GM15510 (cell line): ENCODE measurements around the gene PHTF2.

Source experiments
- POLR2A ChIP-seq: IDR thresholded peaks from 3 replicates; pipeline ENCODE4 v1.6.1; 2011; ENCODE audit warnings: borderline replicate concordance; ENCODE audit not compliant: insufficient read length; ENCODE audit errors: extremely low read depth

PHTF2 gene

DNA sequence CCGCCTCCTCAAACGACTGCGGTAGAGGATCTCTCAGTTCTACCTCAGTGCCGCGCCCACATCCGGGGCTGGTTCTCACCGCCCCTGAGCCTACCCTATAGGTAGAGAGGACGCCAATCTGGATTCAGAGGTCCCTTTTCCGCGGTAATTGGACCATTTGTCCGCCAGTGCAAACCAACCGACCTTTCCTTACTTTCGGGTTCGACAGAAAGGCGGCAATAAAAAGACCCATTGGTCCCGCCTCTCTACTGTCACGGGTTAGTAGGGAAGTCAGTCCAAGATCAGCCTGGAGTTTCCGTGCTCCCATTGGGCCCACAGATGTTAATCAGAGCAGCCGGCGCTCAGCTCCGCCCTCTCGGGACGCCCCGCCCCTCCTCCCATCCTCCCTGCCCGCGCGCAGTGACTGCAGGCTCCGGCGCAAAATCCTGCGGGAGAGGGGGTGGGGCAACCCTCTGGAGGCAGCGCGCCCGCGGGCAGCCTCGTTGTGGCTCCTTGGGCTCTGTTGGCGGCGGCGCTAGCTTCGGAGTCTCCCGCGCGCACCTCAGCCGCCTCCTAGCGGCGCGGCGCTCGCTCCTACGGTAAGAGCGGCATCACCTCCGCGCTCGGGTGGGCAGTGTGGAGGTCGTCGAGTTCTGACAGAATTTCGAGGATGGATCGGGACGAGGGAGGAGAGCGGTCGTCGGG is at the start of gene PHTF2, which contains the start of gene TMEM60:
Gene PHTF2, plus strand, starts transcription at position 380 of the 684 bp plus-strand sequence.
Gene TMEM60, minus strand, starts transcription at position 41 of the 684 bp plus-strand sequence. CDS start 4,061 bp downstream, outside the sequence.
- peak; percentile 59 for TF ChIP-seq POLR2A

DNA sequence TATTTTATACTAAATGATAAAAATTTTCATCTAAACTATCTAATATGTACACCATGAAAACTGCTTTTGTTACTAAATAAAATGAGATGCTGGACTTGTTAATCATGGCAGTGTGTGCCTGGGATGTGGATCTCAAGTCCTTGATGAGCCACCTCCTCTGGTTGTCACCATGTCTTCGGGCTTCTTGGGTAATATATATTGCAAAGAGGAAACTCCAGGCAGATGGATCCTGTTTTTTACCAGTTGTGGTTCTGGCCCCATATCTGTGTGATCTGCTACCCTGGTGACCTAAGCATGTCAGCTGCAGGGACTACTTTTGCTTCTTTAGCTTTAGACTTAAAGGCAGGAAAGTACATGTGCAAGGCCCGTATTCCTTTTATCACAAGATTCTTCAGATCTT is 46.6 kb upstream of the PHTF2 start:
- no peak for TF ChIP-seq POLR2A

DNA sequence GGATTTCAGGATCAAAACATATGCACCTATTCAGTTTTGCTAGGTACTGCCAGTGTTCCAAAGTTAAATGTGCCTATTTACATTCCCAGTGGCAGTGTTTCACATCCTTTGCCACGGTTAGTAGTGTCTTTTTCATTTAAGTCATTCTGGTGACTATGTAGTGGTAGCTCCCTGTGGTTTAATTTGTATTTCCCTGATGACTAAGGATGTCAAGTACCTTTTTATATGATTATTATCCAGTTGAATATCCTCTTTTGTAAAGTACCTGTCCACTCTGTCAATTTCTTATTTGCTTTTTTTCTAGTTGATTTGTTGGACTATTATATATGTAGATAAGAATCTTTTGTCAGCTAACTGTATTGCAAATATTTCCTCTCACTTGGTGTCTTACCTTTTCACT is 45.4 kb upstream of the PHTF2 start:
- TF ChIP-seq POLR2A = no peak

DNA sequence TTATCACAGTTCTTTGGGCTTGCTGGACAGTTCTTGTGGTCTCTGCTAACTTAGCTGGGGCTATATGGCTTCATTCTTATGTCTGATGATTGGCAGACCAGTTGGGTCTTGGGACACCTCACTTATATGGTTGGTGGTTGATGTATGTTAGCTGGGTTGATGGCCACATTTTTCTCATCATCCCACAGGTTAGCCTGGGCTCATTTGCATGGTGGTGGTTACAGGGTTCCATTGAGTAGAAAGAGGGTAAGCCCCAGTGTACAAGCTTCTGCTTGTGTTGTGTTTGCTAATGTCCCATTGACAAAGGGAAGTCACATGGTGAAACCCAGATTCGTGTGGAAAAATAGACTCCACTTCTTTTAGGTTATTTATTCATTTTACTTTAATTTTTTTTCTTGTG is 41.0 kb upstream of the PHTF2 start:
- TF ChIP-seq POLR2A = no peak

- no peak for TF ChIP-seq POLR2A
Measured at GRCh38 chr7:77759294-77759889, 39.2 kb upstream of the PHTF2 start.

GRCh38 chr7:77760809-77761453 is 37.6 kb upstream of the PHTF2 start:
- TF ChIP-seq POLR2A = no peak

DNA sequence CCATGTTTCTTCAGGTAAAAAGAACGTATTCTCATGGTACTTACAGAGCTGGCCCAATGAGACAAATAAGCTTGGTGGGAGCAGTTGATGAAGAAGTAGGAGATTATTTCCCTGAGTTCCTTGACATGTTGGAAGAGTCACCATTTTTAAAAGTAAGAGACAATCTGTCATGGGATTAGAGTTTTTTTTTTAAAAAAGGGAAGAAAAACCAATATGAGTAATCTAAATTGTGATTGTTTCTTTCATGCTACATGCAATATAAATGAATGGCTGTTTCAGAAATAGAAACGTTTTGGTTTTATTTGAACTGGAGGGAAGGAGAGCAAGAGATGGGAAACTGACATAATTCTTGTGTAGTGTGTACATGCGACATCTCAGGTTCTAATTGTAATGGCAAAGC is 33.1 kb upstream of the PHTF2 start:
- TF ChIP-seq POLR2A = no peak

- TF ChIP-seq POLR2A = no peak
Measured at GRCh38 chr7:77765906-77766800, 32.4 kb upstream of the PHTF2 start.

- no peak for TF ChIP-seq POLR2A
Measured at GRCh38 chr7:77766801-77767605, 31.6 kb upstream of the PHTF2 start.

DNA sequence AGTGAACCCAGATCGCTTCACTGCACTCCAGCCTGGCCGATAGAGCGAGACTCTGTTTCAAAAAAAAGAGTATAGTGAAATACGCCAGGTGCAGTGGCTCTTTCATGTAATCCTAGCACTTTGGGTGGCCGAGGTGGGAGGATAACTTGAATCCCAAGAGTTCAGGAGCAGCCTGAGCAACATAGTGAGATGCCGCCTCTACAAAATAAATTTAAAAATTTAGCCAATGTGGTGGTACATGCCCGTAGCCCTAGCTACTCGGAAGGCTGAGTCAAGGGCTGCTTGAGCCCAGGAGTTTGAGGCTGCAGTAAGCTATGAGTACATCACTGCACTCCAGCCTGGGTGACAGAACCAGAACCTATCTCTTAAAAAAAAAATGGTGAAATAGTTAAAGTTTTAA is 28.3 kb upstream of the PHTF2 start:
- no peak for TF ChIP-seq POLR2A

- TF ChIP-seq POLR2A = no peak
Measured at GRCh38 chr7:77771901-77772300, 26.7 kb upstream of the PHTF2 start.

DNA sequence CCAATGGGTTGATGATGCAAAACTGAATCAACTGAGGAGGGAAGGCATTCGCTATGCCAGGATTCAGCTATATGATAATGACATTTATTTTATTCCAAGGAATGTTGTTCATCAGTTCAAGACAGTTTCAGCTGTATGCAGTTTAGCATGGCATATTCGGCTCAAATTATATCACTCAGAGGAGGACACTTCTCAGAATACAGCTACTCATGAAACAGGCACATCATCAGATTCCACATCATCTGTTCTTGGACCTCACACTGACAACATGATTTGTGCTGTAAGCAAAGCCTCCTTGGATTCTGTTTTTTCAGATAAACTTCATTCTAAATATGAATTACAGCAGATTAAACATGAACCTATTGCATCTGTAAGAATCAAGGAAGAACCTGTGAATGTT is 20.0 kb upstream of the PHTF2 start:
- no peak for TF ChIP-seq POLR2A

DNA sequence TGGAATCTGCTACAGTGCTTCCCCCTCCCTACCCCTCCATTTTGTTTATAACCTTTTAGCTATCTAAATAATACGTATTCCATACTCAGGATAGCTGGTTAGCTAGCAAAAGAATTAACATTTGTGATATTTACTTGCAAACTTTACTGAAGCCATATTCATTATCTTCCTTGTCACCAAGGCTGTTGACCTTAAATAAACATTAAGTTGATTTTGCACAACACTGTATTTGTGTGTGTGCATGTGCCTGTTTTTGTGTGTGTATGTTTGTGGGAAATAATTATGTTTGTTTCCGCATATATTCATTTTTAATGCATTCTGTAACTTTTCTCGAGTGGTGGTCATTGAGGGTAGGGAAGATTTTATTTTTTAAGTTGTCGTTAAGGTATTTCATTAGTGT is 16.2 kb upstream of the PHTF2 start:
- TF ChIP-seq POLR2A = no peak

GRCh38 chr7:77783111-77783510 is 15.5 kb upstream of the PHTF2 start:
- TF ChIP-seq POLR2A = no peak

GRCh38 chr7:77783545-77783944 is 15.0 kb upstream of the PHTF2 start:
- TF ChIP-seq POLR2A = no peak

GRCh38 chr7:77786018-77786417 is 12.6 kb upstream of the PHTF2 start:
- no peak for TF ChIP-seq POLR2A
